ENCODE measurements around the gene PRSS53.

Gene PRSS53

GRCh38 chr16:31077592-31078396 lies 10.9 kb downstream of the PRSS53 start:
- no peak for DNase-seq

GRCh38 chr16:31077024-31077423 lies 11.7 kb downstream of the PRSS53 start:
- no peak for DNase-seq

- DNase-seq = no peak
These were observed 12.4 kb downstream of the PRSS53 start for GRCh38 chr16:31076319-31076718.

- DNase-seq = no peak
These were observed 13.9 kb downstream of the PRSS53 start for GRCh38 chr16:31074814-31075183.

- peak; percentile 83 for DNase-seq
These were observed 14.6 kb downstream of the PRSS53 start, which contains the start of the genes ZNF646 and ZNF668 for GRCh38 chr16:31073970-31074813. TSS of gene ZNF646 (plus strand) at chr16:31074422. CDS start at chr16:31076325, 1,903 bp downstream. TSS of gene ZNF668 (minus strand) at chr16:31074240. CDS start at chr16:31064459, 9,781 bp downstream.

GRCh38 chr16:31073142-31073969 lies 15.4 kb downstream of the PRSS53 start:
- DNase-seq = peak; percentile 76

- DNase-seq = no peak
These were observed 16.1 kb downstream of the PRSS53 start for GRCh38 chr16:31072540-31073141.

- no peak for DNase-seq
These were observed 16.9 kb downstream of the PRSS53 start for GRCh38 chr16:31071861-31072260.

GRCh38 chr16:31067342-31067741 lies 21.4 kb downstream of the PRSS53 start:
- no peak for DNase-seq

- DNase-seq = no peak
These were observed 23.8 kb downstream of the PRSS53 start for GRCh38 chr16:31064882-31065461.

- DNase-seq = no peak
These were observed 24.7 kb downstream of the PRSS53 start for GRCh38 chr16:31063843-31064611.

GRCh38 chr16:31063495-31063842 lies 25.3 kb downstream of the PRSS53 start:
- no peak for DNase-seq

GRCh38 chr16:31061813-31062440 lies 26.8 kb downstream of the PRSS53 start:
- no peak for DNase-seq

- no peak for DNase-seq
These were observed 27.5 kb downstream of the PRSS53 start for GRCh38 chr16:31061126-31061812.

- no peak for DNase-seq
These were observed 33.1 kb downstream of the PRSS53 start for GRCh38 chr16:31055613-31056012.

GRCh38 chr16:31052114-31052513 lies 36.6 kb downstream of the PRSS53 start:
- DNase-seq = peak; percentile 42

- no peak for DNase-seq
These were observed 38.3 kb downstream of the PRSS53 start for GRCh38 chr16:31050280-31051030.

- no peak for DNase-seq
These were observed 44.8 kb downstream of the PRSS53 start for GRCh38 chr16:31043898-31044481.

GRCh38 chr16:31043352-31043751 lies 45.4 kb downstream of the PRSS53 start:
- DNase-seq = no peak
